Spleen (tissue), 7 donors: ENCODE data around the gene IRF6.

Source experiments
- POLR2AphosphoS5 ChIP-seq, 3 donors: sonication (generic); formaldehyde crosslinking; IDR thresholded peaks; one replicate each; pipeline ENCODE4 v1.5.1; 2017; ENCODE audit warnings: antibody characterized with exemption in 3 of 3
- TF ChIP-seq, protein P1 (sequence below), 11 experiments: fragments of 200-600 bp in 7 of 11; fragments of 450-650 bp in 4 of 11; sonication (generic) in 4 of 11; IDR thresholded peaks in 8 of 11; conservative IDR thresholded peaks in 3 of 11; 1 replicate in 7 of 11; 2 replicates in 4 of 11; pipeline versions ENCODE4 v1.4.0 to v1.8.0; 2016 to 2021; ENCODE audit warnings: antibody characterized with exemption in 11 of 11, inconsistent platforms in 4 of 11, mild to moderate bottlenecking in 1 of 11
- donor health status: DM: no; HTN: no; CAD: no; lungs with moderate emphysema.
- donor health status: DM: no; HTN: no; CAD: no.
- donor health status: DM: no; HTN: no; CAD: no.

DNA sequence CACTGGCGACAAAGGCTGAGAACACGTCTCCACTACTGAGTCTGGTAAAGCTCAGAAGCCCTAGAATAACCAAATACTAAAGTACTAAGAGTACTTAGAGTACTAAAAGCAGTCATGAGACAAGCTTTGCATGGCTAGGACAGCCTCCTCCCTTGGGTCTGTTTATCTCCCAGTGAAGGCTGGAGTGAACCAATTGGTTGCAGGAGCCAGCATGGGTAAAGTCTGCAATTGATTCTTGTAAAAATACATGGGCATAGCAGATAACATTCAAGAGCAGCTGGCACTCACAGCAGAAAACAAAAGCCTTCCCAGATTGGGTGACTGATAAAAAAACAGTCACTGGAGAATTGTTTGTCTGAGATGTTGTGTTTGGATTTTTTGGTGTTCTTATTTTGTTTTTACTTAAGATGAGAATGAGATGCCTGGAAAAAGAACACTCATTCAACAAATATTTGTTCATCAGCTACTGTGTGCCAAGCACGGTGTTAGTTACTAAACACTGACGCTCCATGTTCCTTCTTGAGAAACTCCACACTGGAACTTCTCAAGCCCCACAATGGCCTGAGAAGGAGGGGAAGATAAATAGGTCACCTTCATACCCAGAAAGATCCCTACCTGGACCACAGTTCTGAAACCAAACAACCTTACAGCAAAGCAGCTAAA lies 3.7 kb downstream of the IRF6 start:
- TF ChIP-seq POLR2AphosphoS5 (IDR thresholded peaks at IDR 0.05) = no peak
- TF ChIP-seq, protein P1, sequence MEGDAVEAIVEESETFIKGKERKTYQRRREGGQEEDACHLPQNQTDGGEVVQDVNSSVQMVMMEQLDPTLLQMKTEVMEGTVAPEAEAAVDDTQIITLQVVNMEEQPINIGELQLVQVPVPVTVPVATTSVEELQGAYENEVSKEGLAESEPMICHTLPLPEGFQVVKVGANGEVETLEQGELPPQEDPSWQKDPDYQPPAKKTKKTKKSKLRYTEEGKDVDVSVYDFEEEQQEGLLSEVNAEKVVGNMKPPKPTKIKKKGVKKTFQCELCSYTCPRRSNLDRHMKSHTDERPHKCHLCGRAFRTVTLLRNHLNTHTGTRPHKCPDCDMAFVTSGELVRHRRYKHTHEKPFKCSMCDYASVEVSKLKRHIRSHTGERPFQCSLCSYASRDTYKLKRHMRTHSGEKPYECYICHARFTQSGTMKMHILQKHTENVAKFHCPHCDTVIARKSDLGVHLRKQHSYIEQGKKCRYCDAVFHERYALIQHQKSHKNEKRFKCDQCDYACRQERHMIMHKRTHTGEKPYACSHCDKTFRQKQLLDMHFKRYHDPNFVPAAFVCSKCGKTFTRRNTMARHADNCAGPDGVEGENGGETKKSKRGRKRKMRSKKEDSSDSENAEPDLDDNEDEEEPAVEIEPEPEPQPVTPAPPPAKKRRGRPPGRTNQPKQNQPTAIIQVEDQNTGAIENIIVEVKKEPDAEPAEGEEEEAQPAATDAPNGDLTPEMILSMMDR (IDR thresholded peaks at IDR 0.05 in 8 of 11, conservative IDR thresholded peaks at IDR 0.05 in 3 of 11) = no peak
